Muscle of back (tissue), 11 donors: ENCODE results near the gene TVP23C. TPM values are rescaled to one million over a fixed set of nuclear protein-coding genes. Genes with fewer than 3 reads are reported as not detected.
A peak's percentile ranks its signal among the peaks of the same experiment; 100 is the strongest.

ENCODE experiments used
- DNase-seq, 3 donors: peaks; one replicate each; pipeline versions ENCODE4 v3.0.0 to v3.0.0-alpha.2; 2013
- polyA plus RNA-seq, 10 donors: library from polyadenylated mRNA; unstranded; fragments of 120-200 nt; gene quantifications; one replicate each; pipeline ENCODE4 v1.2.1, GENCODE V29; 2013; ENCODE audit not compliant: insufficient read length in 10 of 10

Gene TVP23C
- polyA plus RNA-seq, 10 donors, result 4.3 to 13.8 (median 8.4) TPM

DNA sequence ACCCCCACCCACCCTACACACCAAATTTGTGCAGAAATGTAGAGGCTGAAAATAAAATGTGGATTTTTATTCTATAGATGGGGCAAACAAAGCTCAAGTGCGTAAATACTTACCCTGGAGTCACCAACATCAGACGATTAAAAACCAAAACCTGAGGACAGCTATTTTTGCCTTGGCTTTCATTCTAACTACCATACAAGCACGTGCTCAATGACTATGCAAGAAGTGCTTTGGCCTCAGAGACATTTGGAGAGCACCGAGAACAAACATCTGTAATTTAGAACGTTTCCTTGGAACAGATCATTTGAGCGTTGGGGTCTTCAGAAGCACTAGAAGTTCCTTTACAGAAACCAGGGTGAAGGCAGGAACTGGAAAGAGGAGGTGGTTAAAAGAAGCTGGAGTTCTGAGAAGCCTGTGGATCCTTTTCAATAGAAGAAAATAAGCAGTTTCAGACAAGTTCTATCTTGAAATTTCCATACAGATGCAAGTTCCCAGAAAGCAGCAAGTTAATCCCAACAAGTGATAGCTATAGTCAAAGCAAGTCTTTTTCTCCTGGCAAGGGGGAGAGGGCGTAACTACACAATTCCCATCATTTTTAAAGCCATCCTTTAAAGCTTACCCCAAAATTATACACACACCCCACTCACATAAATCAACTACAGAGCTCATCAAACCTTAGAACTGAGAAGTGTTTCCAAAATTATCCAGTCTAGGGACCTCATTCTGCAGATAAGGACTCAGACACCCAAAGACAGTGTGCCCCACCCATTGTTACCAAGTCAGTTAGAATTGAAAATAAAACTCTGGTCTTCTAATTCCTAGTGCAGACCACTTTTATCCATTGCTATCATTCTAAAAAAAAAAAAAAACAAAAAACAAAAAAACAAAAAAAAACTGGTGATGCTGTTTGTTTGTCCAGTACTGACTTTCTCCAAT is 66.3 kb downstream of the TVP23C start:
- DNase-seq, result no peak

DNA sequence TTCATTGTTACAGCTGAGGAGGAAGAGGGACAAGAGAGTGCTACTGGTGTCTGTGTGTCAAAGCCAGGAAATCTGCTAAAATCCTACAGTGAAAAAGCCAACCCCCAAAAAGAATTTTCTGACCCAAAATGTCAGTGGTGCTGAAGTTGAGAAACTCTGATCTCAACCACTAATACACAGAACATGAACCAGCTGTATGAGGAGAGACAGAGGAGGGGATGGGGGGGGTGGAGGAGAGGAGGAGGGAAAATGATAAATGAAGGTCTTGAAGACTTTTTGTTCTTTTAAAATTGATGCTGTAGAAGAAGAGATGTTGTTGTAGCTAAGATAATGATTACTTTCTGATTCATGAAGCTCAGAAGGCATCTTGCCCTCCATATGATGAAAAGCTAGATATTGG is 68.5 kb downstream of the TVP23C start:
- DNase-seq, result no peak

DNA sequence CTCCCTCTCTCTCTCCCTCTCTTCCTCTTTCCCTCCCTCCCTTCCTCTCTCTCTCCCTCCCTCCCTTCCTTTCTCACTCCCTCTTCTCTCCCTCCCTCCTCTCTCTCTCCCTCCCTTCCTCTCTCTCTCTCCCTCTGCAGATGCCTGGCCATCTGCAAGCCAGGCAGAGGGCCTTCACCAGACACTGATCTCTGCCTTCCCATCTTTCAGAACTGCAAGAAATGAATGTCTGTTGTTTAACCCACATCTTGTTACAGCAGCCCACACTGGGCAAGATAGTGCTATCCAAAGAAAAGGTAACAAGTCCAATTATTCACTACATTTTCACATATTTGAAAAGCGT is 69.6 kb downstream of the TVP23C start:
- DNase-seq, result no peak

DNA sequence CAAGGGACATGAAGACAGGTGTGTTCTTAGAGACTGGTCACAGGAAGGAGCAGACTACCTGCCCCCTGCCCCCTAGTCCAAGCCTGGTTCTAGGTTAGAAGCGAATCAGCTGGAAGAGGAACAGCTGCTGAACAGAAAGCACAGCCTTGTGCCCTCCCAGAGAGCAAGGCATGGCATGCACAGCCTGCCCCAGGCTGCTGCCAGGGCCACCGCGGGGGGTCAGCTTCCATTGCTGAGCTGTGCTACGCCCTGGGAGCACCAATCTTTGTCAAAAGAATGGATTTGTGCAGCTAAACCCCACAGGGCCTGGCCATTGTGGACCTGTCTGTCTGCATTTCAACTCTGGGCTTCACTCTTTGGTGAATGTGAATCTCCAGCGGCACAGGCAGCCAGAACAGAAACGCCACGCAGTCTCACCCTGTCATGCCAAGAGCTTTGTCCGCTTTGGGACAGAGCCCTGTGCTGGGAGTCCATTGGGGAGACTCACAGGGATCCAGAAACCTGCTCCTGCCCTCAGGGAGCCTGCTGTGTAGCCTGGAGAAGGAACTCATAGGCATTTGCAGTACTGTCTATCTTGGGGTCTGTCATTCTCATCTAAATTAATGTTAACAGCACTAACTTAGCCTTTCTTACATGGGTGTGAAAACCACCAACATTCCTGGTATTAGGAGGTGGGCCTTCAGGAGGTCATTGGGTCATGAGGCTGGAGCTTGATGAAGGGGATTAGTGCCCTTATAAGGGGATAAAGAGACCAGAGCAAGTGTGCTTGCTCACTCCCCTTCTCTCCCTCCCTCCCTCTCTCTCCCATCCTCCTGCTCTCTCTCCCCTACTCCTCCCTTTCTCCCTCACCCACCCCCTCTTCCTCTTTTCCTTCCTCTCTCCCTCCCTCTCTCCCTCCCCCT is 70.2 kb downstream of the TVP23C start:
- no peak for DNase-seq

DNA sequence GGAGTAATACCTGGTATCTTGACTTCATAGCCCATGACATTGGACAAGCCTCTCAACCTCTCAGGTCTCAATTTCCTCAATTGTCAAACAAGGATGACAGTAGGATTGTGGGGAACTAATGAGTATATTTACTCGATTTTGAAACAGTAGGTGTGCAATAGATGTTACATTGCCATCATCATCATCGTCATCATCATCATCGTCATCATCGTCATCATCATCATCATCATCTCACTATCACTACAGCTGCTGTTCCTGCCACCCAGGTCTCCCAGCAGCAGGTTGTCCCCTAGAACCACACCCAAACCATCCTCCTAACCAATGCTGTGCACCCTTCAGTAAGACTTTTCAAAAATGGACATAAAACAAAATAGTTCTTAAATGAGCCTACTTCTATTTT is 71.1 kb downstream of the TVP23C start:
- DNase-seq, result no peak

DNA sequence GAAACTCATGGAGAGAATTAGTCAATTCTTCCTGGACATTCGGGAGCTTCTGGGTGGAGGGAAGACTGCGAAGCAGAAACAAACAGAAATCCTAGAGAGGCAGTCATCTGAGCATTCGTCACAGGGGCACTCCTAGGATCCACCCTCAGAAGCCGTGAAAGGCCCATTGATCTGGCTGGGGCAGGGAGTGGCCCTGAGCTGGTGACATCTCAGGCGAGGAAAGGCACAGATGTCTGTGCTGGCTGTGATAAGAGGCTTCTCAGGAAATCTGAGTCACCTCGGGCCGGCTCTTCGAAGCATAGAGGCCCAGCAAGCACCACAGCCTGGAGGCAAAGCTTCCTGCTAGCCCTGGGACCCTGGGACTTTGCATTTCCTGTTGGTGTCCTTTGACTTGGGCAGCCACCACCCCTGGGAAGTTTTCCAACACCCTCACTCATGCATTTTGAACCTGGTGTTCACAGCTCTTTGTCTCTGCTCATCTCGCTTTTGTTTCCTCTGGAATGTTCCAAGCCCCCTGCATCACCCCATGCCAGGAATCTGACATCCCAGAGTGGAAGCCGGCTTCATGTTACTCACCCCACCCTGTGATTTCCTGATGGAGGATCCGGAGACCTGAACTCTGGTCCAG is 72.5 kb downstream of the TVP23C start:
- peak; percentile 49 to 60 (median 55) for DNase-seq

DNA sequence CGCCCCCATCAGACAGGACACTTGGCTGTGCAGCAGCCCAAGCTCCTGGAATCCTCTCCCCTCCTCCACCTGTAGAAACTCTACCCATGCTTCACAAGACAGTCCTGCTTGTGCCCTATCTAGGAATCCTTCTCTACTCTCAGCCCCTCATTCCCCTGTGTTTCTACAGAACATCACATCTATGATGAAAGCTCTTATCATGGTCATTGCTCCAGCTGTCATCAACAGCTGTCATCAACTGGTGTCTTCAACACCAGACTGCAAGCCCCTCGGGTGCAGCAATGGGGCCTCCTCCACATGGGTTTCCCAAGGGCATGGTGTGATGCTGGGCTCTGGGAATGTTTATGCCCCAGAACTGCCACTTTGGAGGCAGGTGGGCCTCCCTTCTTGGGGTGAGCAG is 74.7 kb downstream of the TVP23C start:
- DNase-seq, result no peak

DNA sequence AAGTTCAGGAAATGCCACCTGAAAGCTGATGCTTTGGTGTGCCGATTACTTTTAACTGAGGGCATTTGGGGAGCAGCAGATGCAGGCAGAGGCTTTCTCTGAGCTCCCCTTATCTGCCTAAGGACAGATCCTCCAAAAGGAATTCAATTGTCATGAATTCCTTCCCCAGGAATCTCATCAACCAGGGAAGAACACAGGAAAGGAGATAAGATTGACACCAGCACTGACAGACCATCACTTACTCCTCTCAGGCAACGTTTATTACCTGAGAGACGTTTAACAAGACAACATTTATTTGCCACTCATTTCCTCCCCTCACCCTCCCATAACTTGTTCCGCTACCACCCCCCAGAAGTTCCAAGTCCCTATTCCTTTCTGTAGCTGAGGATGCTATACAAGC is 78.2 kb downstream of the TVP23C start:
- no peak for DNase-seq

DNA sequence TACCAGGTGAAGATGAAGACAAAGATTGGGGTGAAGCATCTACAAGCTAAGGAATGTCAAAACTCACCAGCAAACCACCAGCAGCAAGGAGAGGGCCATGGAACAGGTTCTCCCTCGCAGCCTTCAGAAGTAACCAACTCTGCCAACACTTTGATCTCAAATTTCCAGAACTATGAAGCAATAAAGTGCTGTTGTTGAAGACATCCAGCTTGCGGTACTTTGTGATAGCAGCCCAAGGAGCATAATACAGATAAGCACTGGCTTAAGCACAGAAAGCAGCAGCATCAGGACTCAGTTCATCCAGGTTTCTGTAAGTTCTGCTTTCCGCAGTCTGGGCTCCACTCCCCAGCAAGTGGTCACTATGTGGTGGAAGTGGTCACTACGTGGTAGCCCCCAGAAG is 79.9 kb downstream of the TVP23C start:
- no peak for DNase-seq

DNA sequence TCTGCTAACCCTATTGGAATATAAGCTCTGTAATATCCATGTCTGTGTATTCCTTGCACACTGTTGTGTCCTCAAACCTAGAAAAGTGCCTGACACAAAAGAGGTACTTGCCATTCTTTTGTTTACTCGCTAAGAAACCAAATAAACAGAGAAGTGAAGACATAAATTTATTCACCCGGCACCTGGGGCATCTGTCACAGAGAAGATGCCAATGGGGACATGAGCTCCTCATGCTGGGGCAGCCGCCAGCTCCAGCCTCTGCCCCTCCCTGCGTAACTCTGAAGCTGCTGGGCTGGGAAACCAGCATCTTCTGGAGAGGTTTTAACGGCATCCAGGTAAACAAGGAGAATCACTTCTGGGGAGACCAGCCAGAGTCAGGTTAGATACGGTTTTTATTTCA is 80.8 kb downstream of the TVP23C start:
- DNase-seq, result no peak

DNA sequence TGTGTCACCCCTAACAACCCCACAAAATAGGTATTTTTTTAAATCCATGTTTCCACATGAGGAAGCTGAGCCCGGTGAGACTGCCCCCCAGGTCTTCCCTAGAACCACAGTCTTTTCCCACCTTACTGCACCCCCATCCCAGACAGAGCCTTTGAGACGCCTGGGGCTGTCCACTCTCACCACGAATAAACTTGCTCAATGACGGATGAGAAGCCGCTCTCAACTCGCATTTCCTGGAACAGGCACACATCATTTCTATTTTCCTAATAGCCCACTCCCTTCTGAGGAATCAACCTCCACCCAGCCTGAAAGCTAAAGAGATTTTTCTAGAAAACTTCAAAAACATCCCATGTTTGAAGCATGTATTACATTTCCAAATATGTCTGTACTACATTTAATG is 81.8 kb downstream of the TVP23C start:
- DNase-seq, result no peak

DNA sequence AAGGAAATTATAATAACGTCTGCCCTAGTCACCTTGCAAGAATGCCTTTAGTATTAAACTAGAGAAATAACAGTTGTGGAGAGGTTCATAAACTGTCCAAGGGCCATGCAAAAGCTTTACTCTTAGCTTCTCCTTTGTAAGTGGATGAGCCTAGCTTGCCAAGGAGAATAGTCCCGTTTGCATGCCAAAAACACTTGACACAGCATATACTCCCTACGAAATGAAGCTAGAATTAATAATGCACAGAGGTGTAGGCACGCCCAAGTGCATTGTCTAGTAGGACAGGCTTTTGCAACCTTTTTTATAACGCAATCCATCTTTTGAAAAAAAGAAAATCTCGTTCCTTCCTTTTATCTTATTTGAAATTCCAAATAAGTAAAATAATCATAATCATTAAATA is 83.1 kb downstream of the TVP23C start:
- DNase-seq, result no peak

DNA sequence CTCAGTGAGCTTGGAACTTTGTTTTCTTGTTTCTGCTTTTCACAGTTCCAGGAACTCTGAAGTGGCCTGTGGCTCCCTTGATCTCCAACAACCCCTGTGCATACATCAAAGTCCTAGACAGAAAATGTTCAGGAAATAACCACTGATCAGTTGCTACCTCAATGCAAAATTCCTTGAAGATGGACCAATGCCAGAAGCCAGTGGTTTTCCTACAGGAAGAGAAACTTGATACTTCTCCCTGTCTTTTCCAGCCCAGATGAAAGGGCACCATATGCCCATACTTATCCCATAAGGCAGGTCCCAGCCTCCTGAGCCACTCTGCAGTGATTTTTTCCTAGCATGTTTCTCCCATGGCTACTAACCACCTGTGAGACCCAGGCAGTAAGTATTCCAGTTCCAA is 83.6 kb downstream of the TVP23C start:
- DNase-seq, result no peak

DNA sequence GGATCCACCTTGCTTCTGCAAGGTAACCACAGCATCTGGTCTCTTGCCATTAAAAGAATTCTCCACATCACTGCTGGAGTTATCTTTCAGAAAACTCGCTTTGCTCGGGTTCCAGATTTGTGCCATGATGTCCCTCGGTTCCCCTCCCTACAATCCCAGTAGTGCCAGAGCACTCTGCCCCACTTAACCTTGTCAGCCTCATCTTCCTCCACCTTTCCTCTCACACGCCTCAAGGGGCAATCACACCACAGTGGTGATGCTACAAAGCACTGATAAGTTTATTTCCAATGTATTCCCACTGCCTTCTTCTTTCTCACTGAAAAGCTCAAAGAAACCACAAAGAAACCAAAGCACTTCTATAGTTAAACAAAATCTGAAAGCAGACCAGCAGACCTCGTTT is 84.4 kb downstream of the TVP23C start:
- DNase-seq, result no peak

DNA sequence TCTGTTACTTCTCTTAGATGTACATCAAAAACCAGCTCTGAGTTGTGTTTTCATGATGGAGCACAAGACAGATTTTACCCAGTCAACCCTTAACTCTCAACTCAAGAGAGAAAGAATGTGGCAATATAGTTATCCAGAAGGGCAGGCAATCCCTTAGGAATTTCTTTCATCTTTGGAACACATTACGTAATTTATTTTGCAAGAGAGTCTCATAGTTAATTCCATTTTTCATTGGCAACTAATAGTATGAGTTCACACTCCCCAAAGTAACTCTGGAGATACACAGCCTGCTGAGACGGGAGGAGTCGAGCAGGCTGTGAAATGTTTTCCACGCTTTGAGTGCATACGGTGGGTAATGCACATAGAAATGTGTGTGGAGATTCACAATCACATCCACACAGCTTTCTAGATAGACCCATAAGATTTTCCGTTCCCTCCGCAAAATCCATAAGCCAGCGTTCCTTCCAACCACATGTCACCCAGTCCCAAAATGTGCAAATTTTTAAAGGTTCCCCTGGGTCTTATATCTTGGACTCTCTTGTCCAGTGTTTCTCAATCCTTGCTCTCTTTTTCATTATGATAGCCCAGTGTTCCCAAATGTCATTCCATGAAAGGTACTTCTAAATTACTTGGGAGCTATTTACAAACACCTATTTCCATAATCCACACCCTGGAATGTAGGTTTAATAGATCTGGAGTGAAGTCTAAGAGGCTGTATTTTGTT is 87.5 kb downstream of the TVP23C start:
- DNase-seq, result no peak

DNA sequence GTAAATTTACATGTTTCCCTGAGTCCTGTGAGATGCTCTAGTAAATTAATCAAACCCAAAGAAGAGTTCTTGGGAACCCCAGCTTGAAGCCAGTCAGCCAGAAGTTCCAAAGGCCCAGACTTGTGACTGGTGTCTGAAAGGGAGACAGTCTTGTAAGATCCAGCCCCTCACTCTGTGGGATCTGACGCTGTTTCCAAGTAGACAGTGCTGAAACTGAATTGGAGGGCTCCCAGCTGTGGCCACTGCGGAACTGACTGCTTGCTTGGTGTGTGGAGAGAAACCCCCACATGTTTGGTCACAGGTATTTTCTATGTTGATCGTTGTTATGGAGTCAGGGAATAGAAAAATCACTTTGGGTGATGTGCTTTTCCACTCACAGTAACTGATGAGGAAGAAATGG is 90.4 kb downstream of the TVP23C start:
- DNase-seq, result no peak

DNA sequence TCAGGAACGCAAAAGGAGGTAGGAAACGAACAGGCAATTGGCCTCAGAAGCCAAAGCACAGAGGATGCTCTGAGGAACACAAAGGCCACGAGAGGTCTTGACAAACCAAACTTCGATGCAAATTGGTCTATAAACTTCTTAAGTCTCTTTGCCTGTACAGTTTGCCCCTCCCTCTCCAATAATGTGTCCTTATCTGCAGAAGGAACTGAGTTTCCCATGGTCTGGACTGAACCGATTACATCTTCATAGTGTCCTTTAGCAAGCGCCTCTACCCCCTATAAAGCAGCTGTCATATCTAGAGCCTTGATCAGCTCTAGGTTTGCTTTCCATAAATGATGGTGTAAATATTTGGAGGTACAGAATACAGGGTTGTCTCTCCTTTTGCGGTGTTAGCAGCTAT is 92.7 kb downstream of the TVP23C start:
- no peak for DNase-seq

DNA sequence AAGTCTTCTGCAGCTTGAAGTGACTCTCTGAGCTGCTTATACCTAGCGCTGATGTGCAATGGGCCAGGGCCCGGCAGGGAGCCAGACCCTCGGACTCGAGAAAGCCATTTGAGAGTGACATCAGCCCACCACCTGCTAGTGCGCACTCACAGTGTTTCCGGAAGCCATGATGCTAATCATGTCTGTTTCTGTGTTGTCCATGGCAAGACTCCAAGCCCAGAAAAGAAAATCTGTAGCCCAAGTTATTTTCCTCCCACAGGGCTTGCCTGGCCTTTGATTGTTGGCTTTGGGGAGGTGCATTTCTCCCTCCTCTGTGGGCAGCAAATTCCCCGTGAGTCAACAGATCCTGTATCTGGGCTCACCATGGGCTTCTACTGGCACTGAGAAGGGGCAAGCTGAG is 94.0 kb downstream of the TVP23C start:
- DNase-seq, result peak in 1 of 3 donors; percentile 39

DNA sequence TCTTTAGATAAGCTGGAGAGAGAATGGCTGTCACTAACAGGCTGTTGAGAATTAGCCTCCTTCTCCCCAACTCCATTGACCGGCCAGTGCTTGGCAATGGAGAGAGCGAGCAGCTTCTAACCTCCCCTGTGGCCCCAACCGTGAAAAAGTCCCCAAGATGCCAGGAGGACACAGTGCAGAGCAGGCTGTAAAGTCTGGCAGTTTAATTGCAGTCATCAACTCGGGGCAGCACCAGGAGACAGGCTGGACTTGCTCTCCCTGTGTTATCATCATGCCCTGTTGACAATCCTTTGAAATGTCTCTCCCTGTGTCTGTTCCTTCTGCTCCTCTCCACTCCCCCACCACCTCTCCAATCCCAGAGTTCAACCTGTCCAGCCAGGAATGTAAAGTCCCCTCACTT is 95.2 kb downstream of the TVP23C start:
- no peak for DNase-seq

DNA sequence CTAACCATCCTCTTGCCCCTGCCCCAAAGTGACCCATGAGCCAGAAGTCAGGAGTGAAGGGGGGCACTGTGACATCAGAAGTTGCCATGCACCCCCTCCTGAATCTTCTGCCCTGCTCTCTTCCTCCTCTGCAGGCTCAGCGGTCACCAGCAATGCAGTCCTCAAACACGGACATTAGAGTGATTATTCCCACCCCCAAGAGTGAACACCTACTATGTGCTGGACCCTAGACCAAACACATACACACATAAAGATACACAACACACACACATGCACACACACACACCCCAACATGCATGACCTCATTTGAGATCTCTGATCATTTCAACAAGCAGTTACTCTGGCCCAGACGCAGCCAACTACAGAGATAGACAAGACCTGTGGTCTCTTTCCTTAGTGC is 95.7 kb downstream of the TVP23C start, which contains the start of gene CDRT4:
Gene CDRT4, minus strand, starts transcription at position 30 of the 400 bp plus-strand sequence. CDS start 27,383 bp downstream, outside the sequence.
- no peak for DNase-seq

DNA sequence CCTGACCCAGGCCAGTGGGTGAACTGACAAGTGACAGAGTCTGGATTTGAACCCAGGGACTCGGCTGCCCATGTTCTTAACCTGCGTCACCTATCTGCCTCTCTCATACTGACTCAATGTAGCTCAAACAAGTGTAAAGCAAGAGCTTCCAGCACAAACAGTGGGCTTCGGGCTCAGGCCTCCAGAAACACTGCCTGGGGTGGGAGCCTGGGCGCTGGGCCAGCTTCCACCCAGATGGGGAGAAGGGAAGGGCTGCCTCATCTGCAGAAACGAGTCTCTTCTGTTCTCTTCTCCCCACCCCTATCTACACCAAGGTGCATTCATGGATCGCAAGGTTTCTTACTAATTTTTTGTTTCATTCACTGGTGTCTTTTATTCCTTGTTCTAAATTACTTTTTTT is 97.2 kb downstream of the TVP23C start:
- DNase-seq, result no peak
